HG03060 (cell line): ENCODE data around the gene HTR7.
"Not testable (repeated sequence)": the region's sequence is repeated elsewhere in the genome, so short reads cannot be mapped to it uniquely, and the experiment has no call there.

Experiments
- ATAC-seq: cut with Tn5 transposase; IDR thresholded peaks from one replicate; pipeline ENCODE4 v1.9.1; 2021; ENCODE audit warnings: low read depth, moderate number of reproducible peaks; ENCODE audit not compliant: unreplicated experiment

Gene HTR7

DNA sequence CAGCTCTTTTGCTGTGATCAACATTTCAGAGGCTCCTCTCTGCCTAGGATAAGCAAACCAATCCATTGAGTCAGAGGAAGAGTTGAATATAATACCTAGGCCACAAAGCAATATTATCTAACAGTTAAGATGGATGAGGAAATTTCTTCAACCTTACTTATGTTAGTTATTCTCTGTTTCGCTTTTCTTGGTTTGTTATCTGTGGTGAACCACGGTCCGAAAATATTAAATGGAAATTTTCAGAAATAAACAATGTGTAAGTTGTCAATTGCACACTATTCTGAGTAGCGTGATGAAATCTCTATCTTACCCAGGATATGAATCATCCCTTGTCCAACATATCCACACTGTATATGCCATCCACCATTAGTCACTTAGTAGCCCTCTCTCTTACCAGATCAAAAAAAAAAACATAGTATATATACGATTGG lies 1.5 kb upstream of the HTR7 start:
- ATAC-seq, result no peak

DNA sequence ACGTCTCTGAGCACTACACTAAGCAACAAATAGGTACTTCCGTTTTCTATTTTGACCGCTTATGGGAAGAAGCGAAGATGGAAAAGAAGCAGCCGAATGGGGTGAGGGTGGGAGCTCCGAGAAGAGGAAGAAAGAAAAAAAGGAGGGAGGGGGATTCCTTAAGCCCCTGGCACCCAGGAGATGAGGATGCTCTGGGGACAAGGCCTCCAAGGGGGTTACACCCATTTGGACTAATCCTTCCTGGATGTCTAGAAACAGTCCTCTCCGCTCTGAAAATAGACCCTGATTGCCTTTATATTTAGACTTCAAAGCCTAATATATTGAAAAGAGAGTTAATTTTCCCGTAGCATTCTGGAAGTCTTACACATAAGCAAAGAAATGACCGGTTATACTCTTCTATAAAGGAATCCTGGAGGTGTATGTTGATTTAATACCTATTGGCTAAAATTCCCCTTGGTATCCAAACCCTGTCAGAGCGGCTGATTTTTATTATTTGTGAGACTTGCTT lies 676 bp upstream of the HTR7 start:
- no peak for ATAC-seq

DNA sequence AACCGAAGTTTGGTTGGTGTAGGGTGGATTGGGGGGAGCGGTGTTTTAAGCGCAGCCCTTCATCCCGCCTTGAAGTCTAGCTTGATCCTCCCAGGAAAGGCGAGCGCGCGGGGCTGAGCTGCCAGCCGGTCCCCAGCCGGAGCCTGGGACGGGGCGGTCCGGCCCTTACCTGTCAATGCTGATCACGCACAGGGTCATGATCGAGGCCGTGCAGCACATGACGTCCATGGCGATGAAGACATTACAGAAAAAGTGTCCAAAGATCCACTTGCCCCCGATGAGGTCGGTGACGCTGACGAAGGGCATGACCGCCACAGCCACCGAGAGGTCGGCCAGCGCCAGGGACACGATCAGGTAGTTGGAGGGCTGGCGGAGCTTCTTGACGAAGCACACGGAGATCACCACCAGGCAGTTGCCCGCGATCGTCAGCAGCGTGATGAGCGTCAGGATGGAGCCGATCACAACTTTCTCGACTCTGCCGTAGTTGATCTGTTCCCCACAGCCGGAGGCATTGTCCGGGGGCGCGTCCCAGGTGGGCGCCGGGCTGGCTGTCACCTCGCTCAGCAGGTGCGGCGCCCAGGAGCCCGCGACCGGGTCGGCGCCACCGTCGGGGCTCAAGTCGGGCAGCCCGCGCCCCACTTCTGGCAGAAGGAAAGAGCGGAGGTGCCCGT lies 740 bp downstream of the HTR7 start:
- no peak for ATAC-seq

DNA sequence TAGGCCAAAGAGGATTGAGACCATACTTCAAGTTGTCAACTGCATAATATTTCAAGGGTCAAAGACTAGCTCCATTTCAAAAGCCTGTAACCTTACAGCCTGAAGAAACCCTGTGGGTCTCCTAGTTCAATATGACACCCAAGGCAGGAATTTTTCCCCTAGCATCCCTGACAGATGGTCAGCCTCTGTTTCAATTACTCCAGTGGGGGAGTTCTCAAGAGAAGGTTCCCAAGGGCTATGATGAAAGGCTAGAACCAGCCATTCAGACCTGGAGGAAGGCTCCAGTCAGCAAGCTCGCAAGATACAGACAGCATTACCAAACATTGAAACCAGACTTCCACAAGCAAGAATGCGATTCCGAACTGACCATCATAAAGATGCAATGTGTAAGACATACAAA lies 1.6 kb downstream of the HTR7 start:
- ATAC-seq, result no peak

DNA sequence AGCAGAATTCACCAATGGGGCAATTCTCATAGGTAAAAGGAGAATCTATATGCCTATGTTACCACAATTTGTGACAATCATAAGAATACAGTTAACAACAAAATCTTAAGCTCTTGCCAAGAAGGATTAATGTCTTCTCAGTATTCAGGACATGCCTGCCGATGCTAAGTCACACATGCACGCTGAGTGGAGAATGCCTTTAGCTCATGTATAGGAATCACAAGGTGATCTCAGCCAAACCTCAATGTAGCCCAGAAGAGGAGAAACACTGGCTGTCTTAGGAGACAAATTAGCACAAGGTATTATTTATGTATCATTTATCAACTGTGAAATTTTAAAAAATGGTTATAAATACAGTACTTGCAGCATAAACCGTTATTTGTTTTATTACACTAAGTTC lies 2.7 kb downstream of the HTR7 start:
- ATAC-seq, result no peak

DNA sequence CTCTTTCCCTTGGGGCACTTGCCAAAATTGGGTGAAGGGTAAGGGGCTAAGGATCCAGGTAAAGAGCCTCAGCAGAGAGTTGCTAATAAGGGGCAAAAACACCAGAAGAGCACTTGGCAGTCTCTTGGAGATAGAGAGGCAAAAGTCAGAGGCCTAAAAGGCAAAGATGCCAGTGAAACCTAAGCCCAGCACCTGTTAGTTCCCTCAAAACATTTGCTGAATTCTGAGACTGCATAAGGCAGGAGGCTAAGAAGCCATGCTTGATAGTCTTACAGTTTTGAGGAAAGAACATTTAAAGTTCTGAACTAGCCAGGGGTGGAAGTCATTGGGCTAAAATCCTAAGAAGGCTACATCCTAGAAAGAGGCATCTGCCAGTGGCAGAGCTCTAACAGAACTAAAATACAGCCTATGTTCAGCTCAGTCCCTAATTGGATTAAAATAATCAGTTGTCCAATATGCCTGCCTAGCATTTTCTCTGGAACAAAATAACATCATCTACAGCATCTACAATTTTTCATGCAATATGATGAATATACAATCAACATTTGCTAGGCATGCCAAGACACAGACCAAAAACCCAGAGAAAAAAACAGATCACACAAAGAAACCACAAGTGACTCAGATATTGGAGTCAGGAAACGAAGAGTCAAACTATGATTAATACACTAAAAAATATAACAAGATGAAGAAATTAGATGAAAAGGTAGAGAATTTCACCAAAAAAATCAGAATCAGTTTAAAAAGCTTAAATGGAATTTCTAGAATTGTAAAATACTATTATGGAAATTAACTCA lies 7.7 kb downstream of the HTR7 start:
- no peak for ATAC-seq

DNA sequence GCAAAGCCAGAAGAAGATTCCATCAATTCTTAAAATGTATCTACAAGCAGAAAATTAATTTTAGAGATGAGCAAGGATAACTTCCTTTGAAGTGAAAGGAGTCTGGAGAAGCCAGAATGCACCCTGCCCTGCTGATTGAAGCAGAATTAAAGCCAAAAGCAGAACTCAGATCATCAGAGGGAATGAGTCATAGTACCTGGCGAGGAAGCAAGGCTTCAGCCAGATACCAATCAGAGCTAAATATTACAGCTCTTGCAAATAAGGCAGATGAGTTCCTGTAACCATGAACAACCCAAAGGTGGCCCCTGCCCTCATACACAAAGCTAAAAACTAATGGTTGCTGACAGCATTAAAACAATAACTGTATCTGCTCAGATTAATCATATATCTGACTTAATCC lies 10.4 kb downstream of the HTR7 start:
- ATAC-seq, result no peak

DNA sequence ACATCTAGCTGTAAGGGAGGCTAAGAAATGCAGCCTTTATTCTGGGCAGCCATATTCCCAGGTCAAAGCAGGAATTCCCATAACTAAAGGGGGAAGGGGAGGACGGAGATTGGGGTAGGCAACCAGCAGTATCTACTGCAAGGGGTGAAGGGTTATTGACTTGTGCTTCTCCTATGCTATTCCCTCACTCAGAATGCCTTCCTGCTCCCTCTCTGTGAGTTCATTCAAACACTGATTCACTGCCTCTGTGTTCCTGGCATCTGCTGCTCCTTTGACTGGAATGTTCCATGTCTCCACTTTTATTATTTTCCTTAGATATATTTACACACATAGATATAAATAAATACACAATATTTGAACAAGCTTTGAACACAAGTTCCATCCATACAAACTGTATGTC lies 11.1 kb downstream of the HTR7 start:
- ATAC-seq, result no peak

DNA sequence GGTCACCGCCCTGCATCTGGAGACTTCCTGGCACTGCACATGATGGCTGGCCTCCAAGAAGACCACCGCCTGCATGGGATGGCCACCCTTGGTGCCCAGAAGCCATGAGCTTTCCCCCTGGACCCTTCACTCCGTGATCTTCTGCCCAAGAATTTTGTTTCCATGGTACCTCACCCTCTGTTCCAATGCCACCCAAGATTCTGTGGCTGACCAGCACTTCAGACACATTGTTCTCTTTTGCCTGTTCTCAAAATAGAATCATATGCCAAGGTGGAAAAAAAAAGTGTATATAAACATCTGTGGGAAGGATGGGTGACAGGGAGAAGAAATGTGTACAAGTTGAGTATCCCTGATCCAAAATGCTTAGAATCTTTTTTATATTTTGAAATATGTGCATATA lies 12.1 kb downstream of the HTR7 start:
- no peak for ATAC-seq

DNA sequence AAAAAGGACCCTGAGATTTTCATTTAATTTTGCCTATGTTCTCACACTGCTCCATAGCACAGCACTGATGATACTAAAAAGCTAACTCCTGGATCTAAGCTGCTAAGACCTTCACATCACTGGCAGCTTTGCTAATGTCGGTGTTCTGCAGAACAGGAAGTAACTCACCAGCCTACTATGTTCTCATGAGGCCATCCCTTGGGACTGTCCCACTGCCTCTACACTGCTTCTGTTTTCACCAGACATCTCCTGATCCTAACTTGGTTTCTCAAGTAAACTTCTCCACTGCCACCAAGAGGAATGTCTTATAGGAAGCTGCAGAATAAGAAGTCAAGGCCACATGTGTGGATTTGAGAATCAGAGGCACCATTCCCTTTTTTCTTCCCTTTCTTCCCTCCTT lies 15.1 kb downstream of the HTR7 start:
- no peak for ATAC-seq

DNA sequence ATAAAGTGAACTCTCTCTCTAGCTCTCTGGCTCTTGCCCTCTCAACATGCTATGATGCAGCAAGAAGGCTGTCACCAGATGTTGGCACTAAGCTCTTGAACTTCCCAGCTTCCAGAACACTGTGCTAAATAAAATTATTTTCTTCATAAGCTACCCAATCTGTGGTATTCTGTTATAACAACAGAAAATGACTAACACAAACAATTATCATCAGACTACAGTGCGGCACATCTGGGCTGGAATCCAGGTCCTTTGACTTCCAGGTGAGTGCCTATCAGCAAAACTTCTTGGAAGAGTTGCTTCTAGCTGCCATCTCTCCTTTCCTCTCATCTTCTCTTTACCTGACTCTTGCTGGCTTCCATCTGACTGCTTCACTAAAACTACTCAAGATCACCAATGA lies 20.4 kb downstream of the HTR7 start:
- no peak for ATAC-seq

DNA sequence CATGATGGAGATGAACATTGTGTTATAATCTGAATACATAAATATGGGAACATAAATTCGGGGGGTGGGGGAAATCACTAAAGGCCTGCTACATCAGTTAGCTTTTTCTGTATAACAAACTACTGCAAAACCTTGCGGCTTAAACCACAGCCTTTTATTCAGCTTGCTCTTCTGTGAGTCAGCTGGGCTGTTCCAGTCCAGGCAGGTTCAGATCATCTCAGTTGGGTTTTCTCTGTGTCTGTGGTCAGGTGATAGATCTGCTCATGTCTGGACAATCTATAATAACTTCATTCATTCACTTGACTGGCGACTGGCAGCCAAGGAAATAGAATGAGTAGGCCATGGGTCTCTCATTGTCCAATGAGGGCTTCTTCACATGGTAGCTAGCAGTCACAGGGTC lies 23.5 kb downstream of the HTR7 start:
- no peak for ATAC-seq

DNA sequence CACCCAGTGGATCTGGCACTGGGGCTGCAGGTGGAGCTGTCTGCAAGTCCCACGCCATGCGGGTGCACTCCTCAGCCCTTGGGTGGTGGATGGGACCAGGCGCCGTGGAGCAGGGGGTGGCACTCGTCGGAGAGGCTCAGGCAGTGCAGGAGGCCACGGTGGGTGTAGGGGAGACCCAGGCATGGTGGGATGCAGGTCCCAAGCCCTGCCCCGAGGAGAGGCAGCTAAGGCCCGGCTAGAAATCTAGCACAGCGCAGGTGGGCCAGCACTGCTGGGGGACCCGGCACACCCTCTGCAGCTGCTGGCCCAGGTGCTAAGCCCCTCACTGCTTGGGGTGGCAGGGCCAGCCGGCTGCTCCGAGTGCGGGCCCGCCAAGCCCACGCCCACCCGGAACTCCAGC lies 25.7 kb downstream of the HTR7 start:
- no peak for ATAC-seq

DNA sequence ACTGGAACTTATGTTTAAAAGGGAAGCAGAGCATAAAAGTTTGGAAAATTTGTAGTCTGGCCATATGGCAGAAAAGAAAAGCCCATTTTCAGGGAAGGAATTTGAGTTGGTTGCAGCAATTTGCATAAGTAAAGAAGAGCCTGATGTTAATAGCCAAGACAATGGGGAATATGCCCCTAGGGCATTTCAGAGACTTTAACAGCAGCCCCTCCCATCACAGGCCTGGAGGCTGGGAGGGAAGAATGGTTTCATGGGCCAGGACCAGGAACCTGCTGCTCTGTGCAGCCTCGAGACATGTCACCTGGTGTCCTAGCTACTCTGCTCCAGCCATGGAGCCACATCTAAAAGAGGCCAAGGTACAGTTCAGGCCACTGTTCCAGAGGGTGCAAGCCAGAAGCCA lies 35.3 kb downstream of the HTR7 start:
- ATAC-seq, result no peak

DNA sequence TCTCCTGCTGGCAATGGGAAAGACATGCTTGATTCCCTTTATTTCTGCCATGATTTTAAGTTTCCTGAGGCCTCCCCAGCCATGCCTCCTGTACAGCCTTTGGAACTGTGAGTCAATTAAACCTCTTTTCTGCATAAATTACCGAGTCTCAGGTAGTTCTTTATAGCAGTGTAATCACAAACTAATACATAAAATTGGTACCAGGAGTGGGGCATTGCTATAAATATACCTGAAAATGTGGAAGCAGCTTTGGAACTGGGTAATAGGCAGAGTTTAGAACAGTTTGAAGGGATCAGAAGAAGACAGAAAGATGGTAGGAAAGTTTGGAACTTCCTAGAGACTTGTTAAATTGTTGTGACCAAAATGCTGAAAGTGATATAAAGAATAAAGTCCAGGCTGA lies 36.0 kb downstream of the HTR7 start:
- not testable (repeated sequence) for ATAC-seq

DNA sequence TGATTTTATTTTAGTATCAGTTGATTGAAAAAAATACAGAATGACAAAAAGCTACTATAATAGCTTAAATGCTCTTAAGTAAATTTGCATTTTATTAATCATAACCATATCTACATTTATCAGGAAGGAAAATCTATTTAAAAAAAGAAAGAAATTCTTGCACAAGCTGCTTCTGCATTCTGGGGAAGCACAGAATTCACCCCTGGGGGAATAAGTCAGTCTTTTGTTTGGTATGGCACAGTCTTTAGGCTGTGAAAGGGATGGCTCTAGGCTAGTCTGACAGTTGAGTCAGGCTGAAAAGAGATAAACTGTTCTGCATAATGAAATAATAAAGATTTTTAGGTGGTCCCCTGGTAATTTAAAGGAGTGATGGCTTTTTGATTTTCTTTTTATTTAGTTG lies 37.9 kb downstream of the HTR7 start:
- no peak for ATAC-seq

DNA sequence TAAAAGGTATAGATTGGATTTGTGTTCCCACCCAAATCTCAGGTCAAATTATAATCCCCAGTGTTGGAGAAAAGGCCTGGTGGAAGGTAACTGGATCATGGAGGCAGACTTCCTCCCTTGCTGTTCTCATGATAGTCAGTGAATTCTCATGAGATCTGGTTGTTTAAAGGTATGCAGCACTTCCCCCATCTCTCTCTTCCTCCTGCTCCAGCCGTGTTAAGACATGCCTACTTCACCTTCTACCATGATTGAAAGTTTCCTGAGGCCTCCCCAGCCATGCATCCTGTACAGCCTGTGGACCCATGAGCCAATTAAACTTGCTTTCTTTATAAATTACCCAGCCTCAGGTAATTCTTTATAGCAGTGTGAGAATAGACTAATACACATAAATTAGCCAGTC lies 39.1 kb downstream of the HTR7 start:
- no peak for ATAC-seq

DNA sequence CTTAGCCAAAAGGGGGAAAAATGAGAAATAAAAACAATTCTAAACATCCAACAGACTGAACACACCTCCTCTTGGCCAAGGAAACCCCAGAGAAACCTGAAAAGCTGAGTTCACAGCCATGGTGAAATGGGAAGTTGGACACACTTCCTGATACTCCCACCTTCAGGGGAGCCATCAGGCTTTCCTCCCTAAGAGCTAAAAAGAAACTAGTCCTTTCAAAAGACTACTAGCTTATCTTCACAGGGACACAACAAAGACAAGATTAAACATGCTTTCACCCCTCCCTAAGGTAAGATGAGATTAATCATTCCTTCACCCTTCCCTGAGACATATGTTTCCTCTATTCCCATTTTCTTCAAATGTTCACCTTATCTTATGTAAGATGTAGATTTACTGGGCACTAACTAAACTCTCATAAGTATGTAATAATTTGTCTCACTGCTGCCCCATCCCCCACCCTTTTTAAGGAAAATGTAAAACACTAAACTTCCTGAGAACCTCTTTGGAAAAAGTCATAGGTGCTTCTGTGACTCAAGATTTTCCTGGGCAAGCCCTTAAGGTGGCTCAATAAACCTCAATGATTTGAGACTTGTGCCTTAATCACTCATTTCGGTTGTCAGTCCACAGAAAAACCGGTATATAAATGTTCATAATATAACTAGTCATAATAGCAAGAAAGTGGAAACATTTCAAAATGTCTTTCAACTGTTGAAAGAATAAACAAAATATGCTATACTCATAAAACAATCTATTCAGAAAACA lies 40.5 kb downstream of the HTR7 start:
- ATAC-seq, result no peak

DNA sequence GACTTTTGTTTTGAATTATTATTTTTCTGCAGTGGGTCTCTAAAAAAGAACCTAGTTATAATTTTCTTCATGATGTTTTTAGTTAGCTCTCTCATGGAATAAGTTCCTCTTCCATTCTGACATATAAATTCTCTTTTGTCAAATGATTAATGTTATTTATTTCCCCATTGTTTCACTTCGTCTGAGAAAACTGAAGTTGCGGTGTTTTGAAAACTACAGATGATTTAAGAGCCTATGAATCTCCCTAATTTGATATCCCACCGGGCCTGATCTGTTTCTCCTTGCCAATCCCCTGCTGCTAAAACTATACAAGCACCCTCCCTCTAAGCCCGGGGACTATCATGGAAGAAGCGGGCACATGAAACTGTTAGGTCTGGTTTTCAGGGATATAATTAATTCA lies 41.4 kb downstream of the HTR7 start:
- no peak for ATAC-seq

DNA sequence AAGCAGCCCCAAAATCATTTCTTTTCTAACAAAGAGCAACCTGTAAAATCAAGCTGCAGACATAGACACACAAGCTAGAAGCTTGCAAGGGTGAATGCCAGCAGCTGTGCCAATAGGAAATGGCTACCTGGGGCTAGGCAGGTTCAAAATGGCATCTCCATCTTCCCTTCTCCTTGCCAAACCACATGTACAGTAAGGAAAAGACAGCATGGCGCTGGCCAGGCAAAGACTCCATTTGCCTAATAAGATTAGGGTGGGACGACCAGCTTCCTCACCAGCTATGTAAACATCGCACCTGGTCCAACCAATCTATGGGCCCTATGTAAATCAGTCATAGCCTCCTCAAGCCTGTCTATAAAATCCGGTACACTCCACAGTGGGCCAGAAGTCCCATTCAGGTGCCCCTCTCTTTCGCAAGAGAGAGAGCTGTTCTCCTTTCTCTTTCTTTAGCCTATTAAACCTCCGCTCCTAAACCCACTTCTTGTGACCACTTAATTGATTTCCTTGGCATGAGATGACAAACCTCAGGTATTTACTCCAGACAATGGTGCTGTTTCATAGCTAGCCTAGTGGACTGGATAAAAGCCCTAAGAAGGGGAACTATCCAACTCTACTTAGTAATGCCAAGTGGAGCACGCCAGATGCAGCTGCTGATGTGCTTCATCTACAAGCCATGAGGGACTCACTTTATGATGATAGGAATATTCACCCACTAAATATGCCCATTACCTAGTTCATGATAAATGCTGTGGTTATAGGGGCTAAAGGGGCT lies 44.1 kb downstream of the HTR7 start:
- no peak for ATAC-seq

DNA sequence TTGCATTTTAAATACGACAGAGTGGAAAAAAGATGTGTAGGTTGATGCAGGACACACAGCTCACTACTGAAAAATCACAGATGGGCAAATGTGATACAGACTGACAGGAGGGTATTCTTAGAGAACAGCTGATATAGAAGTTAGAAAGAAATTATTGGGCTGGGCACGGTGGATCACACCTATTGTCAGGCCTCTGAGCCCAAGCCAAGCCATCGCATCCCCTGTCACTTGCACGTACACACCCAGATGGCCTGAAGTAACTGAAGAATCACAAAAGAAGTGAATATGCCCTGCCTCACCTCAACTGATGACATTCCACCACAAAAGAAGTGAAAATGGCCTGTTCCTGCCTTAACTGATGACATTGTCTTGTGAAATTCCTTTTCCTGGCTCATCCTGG lies 50.7 kb downstream of the HTR7 start:
- not testable (repeated sequence) for ATAC-seq
